Measurements from ENCODE around the gene ELAVL3.
"Not testable (repeated sequence)": the region's sequence is repeated elsewhere in the genome, so short reads cannot be mapped to it uniquely, and the experiment has no call there.

Gene ELAVL3

DNA sequence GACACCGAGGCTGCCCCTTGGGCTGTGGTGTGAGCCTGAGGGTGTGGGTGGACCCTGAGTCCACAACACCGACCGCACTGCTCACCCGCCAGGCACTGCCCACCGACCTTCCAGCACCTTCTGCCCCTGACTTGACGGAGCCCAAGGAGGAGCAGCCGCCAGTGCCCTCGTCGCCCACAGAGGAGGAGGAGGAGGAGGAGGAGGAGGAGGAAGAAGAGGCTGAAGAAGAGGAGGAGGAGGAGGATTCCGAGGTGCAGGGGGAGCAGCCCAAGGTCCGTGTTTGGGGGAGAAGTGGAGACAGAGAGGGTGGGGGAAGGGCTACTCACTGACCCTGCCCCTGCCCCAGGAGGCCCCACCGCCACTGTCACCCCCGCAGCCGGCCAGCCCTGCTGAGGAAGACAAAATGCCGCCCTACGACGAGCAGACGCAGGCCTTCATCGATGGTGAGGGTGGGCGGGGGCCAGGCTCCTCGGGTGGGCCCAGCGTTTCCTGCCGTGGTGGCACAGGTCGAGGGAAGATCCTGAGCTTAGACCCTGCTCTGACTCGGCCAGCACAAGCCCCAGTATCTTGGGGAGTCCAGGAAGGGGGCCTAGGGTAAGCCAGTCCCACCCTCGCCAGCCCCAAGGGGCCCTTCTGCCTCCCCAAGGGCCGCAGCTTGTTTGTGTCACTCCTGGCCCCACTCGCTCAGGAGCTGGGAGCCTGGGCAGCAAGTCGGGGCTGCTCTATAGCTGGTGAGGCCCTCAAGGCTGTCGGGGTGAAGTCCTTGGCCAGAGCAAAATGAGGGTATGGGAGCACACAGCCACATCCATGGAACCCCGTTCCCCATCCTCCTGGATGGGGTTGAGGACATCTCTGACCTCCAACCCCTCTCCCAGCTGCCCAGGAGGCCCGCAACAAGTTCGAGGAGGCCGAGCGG, 33.2 kb downstream of the ELAVL3 start:
- Histone ChIP-seq H3K4me1 (ENCODE audit: insufficient read depth, low read length) (peaks cover 12% of the 10 kb centered on the region), H3K9ac (ENCODE audit: low read depth, low read length) (no peak overlapping the region), H3K9me3 (ENCODE audit: insufficient read depth, low read depth, low read length) (no peaks in the 10 kb centered on the region), H3K4me3 (ENCODE audit: low read length) (no peak overlapping the region), H3K36me3 (ENCODE audit: insufficient read depth, low read length) (peaks cover 75% of the 10 kb centered on the region), H3K27me3 (ENCODE audit: insufficient read depth, low read length) (no peaks in the 10 kb centered on the region), H3K27ac (ENCODE audit: low read depth, low read length) (no peak overlapping the region)
- WGBS, result 95% methylated on average over 35 of the region's 35 CpGs

DNA sequence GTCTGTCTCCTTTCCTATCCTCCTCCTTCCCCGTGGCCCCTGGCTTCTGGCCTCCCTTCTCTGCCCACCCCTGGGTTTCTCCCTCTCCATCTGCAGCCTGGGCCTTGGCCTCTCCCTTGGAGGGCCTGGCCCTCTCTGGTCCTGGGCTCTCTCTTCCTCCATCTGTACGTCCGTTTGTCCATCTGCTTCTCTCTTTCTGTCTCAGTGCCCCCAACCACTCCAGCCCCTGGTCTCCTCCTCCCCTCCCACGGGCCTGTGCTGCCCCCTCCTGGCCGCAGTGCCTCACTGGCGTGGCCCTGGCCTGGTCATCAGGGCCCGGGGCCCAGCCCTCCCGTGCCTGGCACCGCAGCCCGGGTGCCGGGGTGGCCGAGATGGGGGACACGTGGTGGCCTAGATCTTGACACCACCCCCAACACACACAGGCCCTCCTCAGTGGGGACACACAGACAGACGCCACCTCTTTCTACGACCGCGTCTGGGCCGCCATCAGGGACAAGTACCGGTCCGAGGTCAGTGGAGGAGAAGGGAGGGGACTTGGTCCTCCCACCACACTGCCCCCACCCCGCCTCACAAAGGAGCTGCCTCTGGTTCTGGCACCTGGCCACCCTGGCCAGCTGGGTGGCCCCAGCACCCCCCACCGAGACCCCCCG, 34.1 kb downstream of the ELAVL3 start:
- H3K9me3 ChIP-seq (ENCODE audit: insufficient read depth, low read depth, low read length), result no peaks in the 10 kb centered on the region
- no peaks in the 10 kb centered on the region for H3K27me3 ChIP-seq (ENCODE audit: insufficient read depth, low read length)
- H3K9ac ChIP-seq (ENCODE audit: low read depth, low read length), result no peak overlapping the region
- H3K36me3 ChIP-seq (ENCODE audit: insufficient read depth, low read length), result peaks cover 84% of the 10 kb centered on the region
- 82% methylated on average over 23 of the region's 23 CpGs for WGBS
- no peak overlapping the region for H3K27ac ChIP-seq (ENCODE audit: low read depth, low read length)
- H3K4me3 ChIP-seq (ENCODE audit: low read length), result no peak overlapping the region
- peaks cover 3% of the 10 kb centered on the region for H3K4me1 ChIP-seq (ENCODE audit: insufficient read depth, low read length)

DNA sequence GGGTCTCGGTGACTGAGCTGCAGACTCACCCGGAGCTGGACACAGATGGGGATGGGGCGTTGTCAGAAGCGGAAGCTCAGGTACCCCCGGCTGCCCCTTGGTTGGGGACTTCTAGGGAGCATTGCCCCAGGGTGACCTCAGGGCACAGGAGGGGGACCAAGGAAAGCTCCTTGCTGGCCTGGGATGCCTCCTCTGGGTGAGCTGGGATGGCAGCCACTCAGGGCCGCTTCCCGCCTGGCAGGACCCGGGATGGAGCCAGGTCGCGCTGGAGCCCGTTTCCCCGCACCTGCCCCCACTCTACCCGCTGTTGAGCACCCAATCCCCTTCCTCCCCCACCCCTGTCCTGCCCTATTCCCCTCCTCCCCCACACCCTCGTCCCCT, 34.6 kb downstream of the ELAVL3 start:
- WGBS, result 96% methylated on average over 14 of the region's 14 CpGs
- Histone ChIP-seq H3K9me3 (ENCODE audit: insufficient read depth, low read depth, low read length) (no peaks in the 10 kb centered on the region), H3K4me1 (ENCODE audit: insufficient read depth, low read length) (peaks cover 3% of the 10 kb centered on the region), H3K27me3 (ENCODE audit: insufficient read depth, low read length) (no peaks in the 10 kb centered on the region), H3K4me3 (ENCODE audit: low read length) (no peak overlapping the region), H3K27ac (ENCODE audit: low read depth, low read length) (no peak overlapping the region), H3K9ac (ENCODE audit: low read depth, low read length) (no peak overlapping the region), H3K36me3 (ENCODE audit: insufficient read depth, low read length) (peaks cover 89% of the 10 kb centered on the region)

DNA sequence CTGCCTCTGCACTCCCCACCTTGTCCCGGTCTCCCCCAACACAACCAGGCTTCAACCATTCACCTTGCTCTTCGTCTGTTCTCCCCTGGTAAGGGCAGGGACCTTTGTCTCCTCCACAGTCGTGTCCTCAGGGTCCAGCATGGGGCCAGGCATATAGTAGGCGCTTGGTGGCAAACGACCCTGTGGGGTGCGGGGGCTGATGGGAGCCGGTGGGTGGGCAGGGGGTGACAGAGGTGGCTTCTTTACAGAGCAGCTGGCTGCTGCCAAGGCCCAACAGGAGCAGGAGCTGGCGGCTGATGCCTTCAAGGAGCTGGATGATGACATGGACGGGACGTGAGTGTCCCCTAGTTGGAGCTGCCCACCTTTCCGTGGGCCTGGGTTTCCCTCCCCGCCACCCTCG, 35.7 kb downstream of the ELAVL3 start:
- no peak overlapping the region for H3K4me3 ChIP-seq (ENCODE audit: low read length)
- WGBS, result 95% methylated on average over 13 of the region's 13 CpGs
- H3K27me3 ChIP-seq (ENCODE audit: insufficient read depth, low read length), result no peaks in the 10 kb centered on the region
- H3K4me1 ChIP-seq (ENCODE audit: insufficient read depth, low read length), result no peaks in the 10 kb centered on the region
- no peak overlapping the region for H3K9ac ChIP-seq (ENCODE audit: low read depth, low read length)
- peaks cover 93% of the 10 kb centered on the region for H3K36me3 ChIP-seq (ENCODE audit: insufficient read depth, low read length)
- H3K9me3 ChIP-seq (ENCODE audit: insufficient read depth, low read depth, low read length), result no peaks in the 10 kb centered on the region
- no peak overlapping the region for H3K27ac ChIP-seq (ENCODE audit: low read depth, low read length)

DNA sequence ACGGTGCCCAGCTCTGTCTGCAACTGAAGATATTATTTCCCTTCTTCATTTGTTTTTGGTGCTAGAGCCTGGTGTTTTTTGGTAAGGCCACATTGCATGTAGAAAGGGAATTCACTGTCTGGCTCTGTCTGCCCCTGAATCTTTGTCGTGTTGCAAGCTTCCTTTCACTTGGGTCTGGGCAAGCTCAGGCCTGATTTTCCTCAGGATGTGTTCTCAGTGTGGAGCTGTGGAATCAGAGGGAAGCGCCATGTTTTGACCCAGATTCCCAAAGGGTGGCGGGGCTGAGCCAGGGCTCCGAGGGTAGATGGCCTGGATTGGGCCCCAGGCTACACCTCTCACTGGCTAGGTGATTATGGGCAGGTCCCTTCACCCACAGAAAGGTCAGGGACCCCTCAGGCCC, 36.8 kb downstream of the ELAVL3 start:
- H3K4me3 ChIP-seq (ENCODE audit: low read length), result no peak overlapping the region
- H3K9ac ChIP-seq (ENCODE audit: low read depth, low read length), result no peak overlapping the region
- H3K36me3 ChIP-seq (ENCODE audit: insufficient read depth, low read length), result peaks cover 92% of the 10 kb centered on the region

DNA sequence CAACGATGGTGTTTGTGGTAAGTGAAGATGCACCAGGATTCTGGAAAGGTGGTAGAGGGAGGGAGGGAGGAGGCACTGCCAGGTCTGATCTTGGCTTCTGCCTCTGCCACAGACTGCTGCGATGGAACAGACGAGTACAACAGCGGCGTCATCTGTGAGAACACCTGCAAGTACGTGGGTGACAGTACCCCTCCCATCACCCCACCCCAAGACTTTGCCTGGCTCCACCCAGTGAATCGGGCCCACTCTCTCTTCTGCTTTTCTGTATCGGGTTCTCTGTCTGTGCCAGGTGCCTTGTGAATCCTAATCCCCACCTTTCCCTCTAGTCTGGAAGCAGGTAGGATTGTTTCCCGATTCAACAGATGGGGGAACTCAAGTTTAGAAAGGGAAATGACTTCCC, 42.9 kb downstream of the ELAVL3 start:
- Histone ChIP-seq H3K36me3 (ENCODE audit: insufficient read depth, low read length) (peaks cover 60% of the 10 kb centered on the region), H3K9ac (ENCODE audit: low read depth, low read length) (no peak overlapping the region), H3K27ac (ENCODE audit: low read depth, low read length) (no peak overlapping the region), H3K4me1 (ENCODE audit: insufficient read depth, low read length) (peaks cover 4% of the 10 kb centered on the region; the same call in 1 of the 2 replicates), H3K9me3 (ENCODE audit: insufficient read depth, low read depth, low read length) (no peaks in the 10 kb centered on the region), H3K4me3 (ENCODE audit: low read length) (no peak overlapping the region), H3K27me3 (ENCODE audit: insufficient read depth, low read length) (no peaks in the 10 kb centered on the region)
- WGBS, result 94% methylated on average over 9 of the region's 9 CpGs

More for the DNA sequence above, 36.8 kb downstream of the ELAVL3 start:
- Histone ChIP-seq H3K4me1 (ENCODE audit: insufficient read depth, low read length) (no peaks in the 10 kb centered on the region), H3K27me3 (ENCODE audit: insufficient read depth, low read length) (no peaks in the 10 kb centered on the region), H3K9me3 (ENCODE audit: insufficient read depth, low read depth, low read length) (no peaks in the 10 kb centered on the region), H3K27ac (ENCODE audit: low read depth, low read length) (no peak overlapping the region)
- WGBS, result 96% methylated on average over 5 of the region's 5 CpGs

DNA sequence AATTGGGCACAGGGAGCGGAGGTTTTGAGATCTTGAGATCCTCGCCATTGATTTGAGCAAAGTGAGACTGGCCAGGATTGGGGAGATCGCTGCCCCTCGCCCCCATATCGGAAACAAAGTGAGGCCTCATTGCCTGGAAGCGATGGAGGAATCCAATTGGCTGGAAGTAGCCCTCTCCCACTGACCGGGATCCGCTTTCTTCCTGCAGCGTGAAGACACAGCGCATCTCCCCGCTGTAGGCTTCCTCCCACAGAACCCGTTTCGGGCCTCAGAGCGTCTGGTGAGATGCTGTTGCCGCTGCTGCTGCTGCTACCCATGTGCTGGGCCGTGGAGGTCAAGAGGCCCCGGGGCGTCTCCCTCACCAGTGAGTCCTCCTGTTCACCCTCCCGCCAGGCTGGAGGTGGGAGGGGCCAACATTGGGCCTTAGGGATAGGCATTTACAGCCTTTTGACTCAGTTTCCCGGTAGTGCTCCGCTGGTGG, 45.0 kb downstream of the ELAVL3 start:
- H3K9ac ChIP-seq (ENCODE audit: low read depth, low read length), result peak overlapping the region; percentile 92
- H3K27ac ChIP-seq (ENCODE audit: low read depth, low read length), result peak overlapping the region; percentile 72
- 7% methylated on average over 21 of the region's 21 CpGs for WGBS
- no peaks in the 10 kb centered on the region for H3K27me3 ChIP-seq (ENCODE audit: insufficient read depth, low read length)
- H3K9me3 ChIP-seq (ENCODE audit: insufficient read depth, low read depth, low read length), result no peaks in the 10 kb centered on the region
- peaks cover 39% of the 10 kb centered on the region for H3K36me3 ChIP-seq (ENCODE audit: insufficient read depth, low read length)
- H3K4me1 ChIP-seq (ENCODE audit: insufficient read depth, low read length), result peaks cover 4% of the 10 kb centered on the region; the same call in 1 of the 2 replicates
- H3K4me3 ChIP-seq (ENCODE audit: low read length), result peak overlapping the region; percentile 80

DNA sequence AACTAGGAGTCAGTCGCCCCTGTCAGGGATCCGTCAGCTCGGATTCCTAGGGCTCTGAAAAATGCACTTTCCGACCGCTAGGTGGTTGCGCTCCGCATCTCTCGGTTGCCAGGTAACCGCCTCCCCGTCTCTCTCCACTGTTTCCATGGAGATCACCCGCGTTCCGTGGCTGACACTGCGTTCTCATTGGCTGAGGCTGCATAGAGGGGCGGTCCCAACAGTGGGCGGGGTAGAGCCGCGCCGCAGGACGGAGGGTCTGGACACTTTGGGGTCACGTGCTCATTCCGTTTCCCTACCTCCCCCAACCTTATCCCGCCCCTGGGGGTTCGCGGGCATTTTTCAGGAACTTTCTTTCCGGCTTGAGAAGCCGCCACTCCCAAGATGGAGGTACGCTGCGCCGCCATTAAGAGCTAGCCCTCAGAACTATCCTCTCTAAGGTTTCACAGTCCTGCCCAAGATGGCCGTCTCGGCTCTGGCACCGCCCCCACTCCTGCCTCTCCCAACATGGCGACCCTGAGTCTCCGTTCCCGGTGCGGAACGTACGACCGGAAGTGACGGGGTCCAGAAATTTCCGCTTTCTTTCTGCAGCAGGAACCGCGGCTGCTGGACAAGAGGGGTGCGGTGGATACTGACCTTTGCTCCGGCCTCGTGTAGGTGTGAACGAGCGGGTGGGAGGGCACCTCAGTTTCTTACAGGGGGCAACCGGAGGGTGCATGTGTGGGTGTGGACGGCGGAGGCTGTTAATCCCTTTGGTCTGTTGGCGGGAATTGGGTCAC, 45.6 kb downstream of the ELAVL3 start, which contains the start of the genes ODAD3 and PRKCSH:
Gene ODAD3 (minus strand): TSS at position 65 of the 776 bp plus-strand sequence. CDS start 105 bp downstream, outside the sequence.
Gene PRKCSH (plus strand): TSS at position 579 of the 776 bp plus-strand sequence. CDS start 483 bp downstream, outside the sequence.
- Histone ChIP-seq H3K9ac (ENCODE audit: low read depth, low read length) (peak within 1 kb of the TSS; percentile 92), H3K4me3 (ENCODE audit: low read length) (peak within 1 kb of the TSS; percentile 80), H3K36me3 (ENCODE audit: insufficient read depth, low read length) (peaks cover 34% of the 10 kb centered on the region), H3K9me3 (ENCODE audit: insufficient read depth, low read depth, low read length) (no peaks in the 10 kb centered on the region), H3K27me3 (ENCODE audit: insufficient read depth, low read length) (no peaks in the 10 kb centered on the region), H3K27ac (ENCODE audit: low read depth, low read length) (peak within 1 kb of the TSS; percentile 72), H3K4me1 (ENCODE audit: insufficient read depth, low read length) (peaks cover 4% of the 10 kb centered on the region; the same call in 1 of the 2 replicates)
- WGBS, result under 1% methylated on average over 53 of the region's 53 CpGs

DNA sequence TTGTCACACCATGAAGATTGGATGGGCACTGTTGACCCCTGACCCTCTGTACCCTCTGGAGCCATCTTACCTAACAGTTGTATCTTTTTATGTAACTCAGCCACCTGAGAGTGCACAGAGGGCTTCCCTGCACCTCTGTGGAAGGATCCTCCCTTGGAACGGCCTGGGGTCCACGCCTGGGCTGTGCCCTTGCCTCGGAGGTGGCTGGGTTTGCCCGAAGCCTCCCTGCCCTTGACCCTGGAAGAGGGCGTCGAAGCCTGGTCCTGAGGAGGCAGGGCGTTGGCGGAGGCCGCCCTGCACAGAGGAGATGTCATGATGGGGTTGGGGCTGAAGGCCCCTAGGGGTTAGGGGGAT, 46.2 kb downstream of the ELAVL3 start:
- Histone ChIP-seq H3K9me3 (ENCODE audit: insufficient read depth, low read depth, low read length) (no peaks in the 10 kb centered on the region), H3K4me3 (ENCODE audit: low read length) (peak overlapping the region; percentile 80), H3K4me1 (ENCODE audit: insufficient read depth, low read length) (peaks cover 4% of the 10 kb centered on the region; the same call in 1 of the 2 replicates), H3K27me3 (ENCODE audit: insufficient read depth, low read length) (no peaks in the 10 kb centered on the region), H3K27ac (ENCODE audit: low read depth, low read length) (no peak overlapping the region), H3K36me3 (ENCODE audit: insufficient read depth, low read length) (peaks cover 30% of the 10 kb centered on the region), H3K9ac (ENCODE audit: low read depth, low read length) (no peak overlapping the region)
- WGBS, result 19% methylated on average over 9 of the region's 9 CpGs

DNA sequence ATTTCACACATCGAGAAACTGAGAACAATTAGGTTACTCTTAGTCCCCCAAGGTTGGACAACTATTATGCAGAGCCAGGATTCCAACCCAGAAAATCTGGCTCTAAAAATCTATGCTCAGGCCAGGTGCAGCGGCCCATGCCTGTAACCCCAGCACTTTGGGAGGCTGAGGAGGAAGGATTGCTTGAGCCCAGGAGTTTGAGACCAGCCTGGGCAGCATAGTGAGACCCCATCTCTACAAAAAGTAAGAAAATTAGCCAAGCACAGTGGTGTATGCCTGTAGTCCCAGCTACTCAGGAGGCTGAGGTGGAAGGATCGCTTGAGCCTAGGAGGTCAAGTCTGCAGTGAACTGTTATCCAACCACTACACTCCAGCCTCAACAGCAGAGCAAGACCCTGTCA, 47.3 kb downstream of the ELAVL3 start:
- not testable (repeated sequence) for H3K4me1 ChIP-seq (ENCODE audit: insufficient read depth, low read length); H3K9me3 ChIP-seq (ENCODE audit: insufficient read depth, low read depth, low read length); H3K27me3 ChIP-seq (ENCODE audit: insufficient read depth, low read length); H3K4me3 ChIP-seq (ENCODE audit: low read length); H3K27ac ChIP-seq (ENCODE audit: low read depth, low read length); H3K9ac ChIP-seq (ENCODE audit: low read depth, low read length)
- WGBS, result 94% methylated on average over 3 of the region's 3 CpGs
- H3K36me3 ChIP-seq (ENCODE audit: insufficient read depth, low read length), result peaks cover 19% of the 10 kb centered on the region

All from HUES64 (cell line).